GM10248 (cell line): ENCODE results near the gene CCDC124.

Experiments used
- CTCF ChIA-PET: fragments of 300-600 bp; sonication (Branson Sonifier 250); formaldehyde crosslinking; extraction: SDS; loops from one replicate; lab custom pipeline; 2021; ENCODE audit warnings: antibody characterized with exemption; lab: Yijun Ruan, JAX
- POLR2A ChIA-PET: fragments of 350-650 bp; sonication (Branson Sonifier 250); formaldehyde crosslinking; extraction: SDS; loops from one replicate; lab custom pipeline; 2020; ENCODE audit warnings: antibody characterized with exemption; lab: Yijun Ruan, JAX
- DNase-seq: peaks from one replicate; pipeline ENCODE4 v3.0.0; 2012; ENCODE audit errors: extremely low spot score
- CTCF ChIP-seq: IDR thresholded peaks from 2 replicates; pipeline ENCODE4 v1.5.1; 2012; ENCODE audit warnings: mild to moderate bottlenecking, low read depth; ENCODE audit errors: extremely low read depth, missing control alignments, control extremely low read depth

CCDC124 gene

GRCh38 chr19:17989425-17990094 is 56.7 kb downstream of the CCDC124 start:
- POLR2A ChIA-PET, result no interaction called here
- CTCF ChIA-PET, result interaction anchor here (1.1 to 2.8 kb wide), 2 partner anchors 51 to 70 kb away, joined by 4 to 8 read pairs; no protein-coding TSS in a partner anchor
- no peak for DNase-seq
- TF ChIP-seq CTCF, result no peak

- ChIA-PET POLR2A (no interaction called here), CTCF (interaction anchor here (1.1 to 10.6 kb wide), 7 partner anchors 9 to 134 kb away, joined by 3 to 295 read pairs (median 23); partner anchors contain the start of genes CCDC124 and RPL18A)
- no peak for TF ChIP-seq CTCF
- DNase-seq, result no peak
Measured at GRCh38 chr19:17993076-17993813, 60.4 kb downstream of the CCDC124 start.
